RPMI8226 (cell line): ENCODE data around the gene ITIH2.
"Not testable (repeated sequence)": the region's sequence is repeated elsewhere in the genome, so short reads cannot be mapped to it uniquely, and the experiment has no call there.

Experiments used
- DNase-seq: peaks from one replicate; pipeline ENCODE4 v3.0.0-alpha.2; 2015

The ITIH2 gene

GRCh38 chr10:7703140-7703539, at the start of gene ITIH2:
ITIH2 (plus strand) TSS chr10:7703316; CDS start chr10:7703435, 119 bp downstream.
- no peak for DNase-seq

- not testable (repeated sequence) for DNase-seq
Measured at GRCh38 chr10:7657079-7657478, 46.0 kb upstream of the ITIH2 start.

- DNase-seq: no peak
Measured at GRCh38 chr10:7657552-7657951, 45.6 kb upstream of the ITIH2 start.

- no peak for DNase-seq
Measured at GRCh38 chr10:7659560-7659959, 43.6 kb upstream of the ITIH2 start.

GRCh38 chr10:7662522-7662921, 40.6 kb upstream of the ITIH2 start:
- no peak for DNase-seq

GRCh38 chr10:7664707-7665106, 38.4 kb upstream of the ITIH2 start:
- no peak for DNase-seq

GRCh38 chr10:7665767-7666166, 37.3 kb upstream of the ITIH2 start:
- DNase-seq: no peak

- no peak for DNase-seq
Measured at GRCh38 chr10:7666253-7667023, 36.7 kb upstream of the ITIH2 start, which contains the start of gene ITIH5. ITIH5 (minus strand) TSS chr10:7666966; CDS start chr10:7666892, 74 bp downstream.

GRCh38 chr10:7667262-7668141, 35.6 kb upstream of the ITIH2 start:
- no peak for DNase-seq

GRCh38 chr10:7670157-7670556, 33.0 kb upstream of the ITIH2 start:
- no peak for DNase-seq

GRCh38 chr10:7672341-7673134, 30.6 kb upstream of the ITIH2 start:
- no peak for DNase-seq

- no peak for DNase-seq
Measured at GRCh38 chr10:7679256-7679655, 23.9 kb upstream of the ITIH2 start.

- not testable (repeated sequence) for DNase-seq
Measured at GRCh38 chr10:7680078-7680477, 23.0 kb upstream of the ITIH2 start.

- DNase-seq: no peak
Measured at GRCh38 chr10:7686351-7687171, 16.6 kb upstream of the ITIH2 start.

- peak; percentile 89 for DNase-seq
Measured at GRCh38 chr10:7687228-7687907, 15.7 kb upstream of the ITIH2 start.

GRCh38 chr10:7689591-7689990, 13.5 kb upstream of the ITIH2 start:
- DNase-seq: no peak

GRCh38 chr10:7690885-7691597, 12.1 kb upstream of the ITIH2 start:
- not testable (repeated sequence) for DNase-seq

- DNase-seq: not testable (repeated sequence)
Measured at GRCh38 chr10:7692368-7692767, 10.7 kb upstream of the ITIH2 start.

- not testable (repeated sequence) for DNase-seq
Measured at GRCh38 chr10:7693194-7693593, 9.9 kb upstream of the ITIH2 start.

GRCh38 chr10:7696545-7696944, 6.6 kb upstream of the ITIH2 start:
- DNase-seq: no peak

- DNase-seq: no peak
Measured at GRCh38 chr10:7697426-7697825, 5.7 kb upstream of the ITIH2 start.
